GM12878 (cell line): ENCODE measurements around the gene RNF38. TPM values are rescaled to one million over a fixed set of nuclear protein-coding genes. Genes with fewer than 3 reads are reported as not detected.

Source experiments
- ATAC-seq: fragments of 200-7000 bp; cut with Tn5 transposase; 3 replicates; pipeline ENCODE4 v1.9.1; 2020; ENCODE audit warnings: mild to moderate bottlenecking, moderate library complexity
- BruUV-seq: library from RNA; stranded (reverse); fragments of 400-500 nt; replicated peaks from 2 replicates; lab custom pipeline; 2021; lab: Mats Ljungman, UMichigan
- CTCF ChIA-PET: fragments of 300-600 bp; sonication (Branson Sonifier 250); formaldehyde crosslinking; extraction: SDS; loops from one replicate; lab custom pipeline; 2021; ENCODE audit warnings: inconsistent platforms; lab: Yijun Ruan, JAX
- POLR2A ChIA-PET: fragments of 350-600 bp; formaldehyde crosslinking; extraction: SDS; loops from one replicate; lab custom pipeline; 2021; ENCODE audit warnings: inconsistent platforms; lab: Charles Lee
- RAD21 ChIA-PET: fragments of 300-600 bp; sonication (Branson Sonifier 250); formaldehyde crosslinking; loops from one replicate; lab custom pipeline; 2023; ENCODE audit warnings: antibody characterized with exemption; ENCODE audit not compliant: unreplicated experiment; lab: Charles Lee
- SMC1A ChIA-PET: fragments of 300-600 bp; sonication (Branson Sonifier 250); formaldehyde crosslinking; loops from one replicate; lab custom pipeline; 2023; ENCODE audit not compliant: unreplicated experiment, uncharacterized antibody; lab: Charles Lee
- DNase-seq: peaks from one replicate; pipeline ENCODE4 v3.0.0-alpha.2; 2011; ENCODE audit warnings: low read depth, low spot score
- FAIRE-seq: peaks from 3 replicates; lab custom pipeline; 2011; peaks lifted over from hg19 to GRCh38; lab: Jason Lieb, UNC
- H2AFZ ChIP-seq: 2 replicates; pipeline ENCODE4 v1.6.0; 2011; ENCODE audit warnings: low read depth, low read length, control low read depth; ENCODE audit not compliant: control insufficient read depth
- H3K27ac ChIP-seq: 2 replicates; pipeline ENCODE4 v1.5.1; 2011; ENCODE audit warnings: control low read depth; ENCODE audit not compliant: control insufficient read depth, insufficient read depth
- H3K27me3 ChIP-seq, 2 experiments: replicated peaks in 1 of 2; 2 replicates each; pipeline versions ENCODE4 v1.6.0 to v1.6.1; 2011; ENCODE audit warnings: low read length in 1 of 2; ENCODE audit not compliant: control insufficient read depth in 2 of 2, insufficient read depth in 2 of 2
- H3K36me3 ChIP-seq, 2 experiments: 2 replicates each; pipeline ENCODE4 v1.5.1; 2011; ENCODE audit warnings: low read length in 1 of 2; ENCODE audit not compliant: control insufficient read depth in 2 of 2, insufficient read depth in 2 of 2
- H3K4me1 ChIP-seq: 2 replicates; pipeline ENCODE4 v1.6.1; 2011; ENCODE audit warnings: mild to moderate bottlenecking, low read length, moderate library complexity, mixed read lengths; ENCODE audit not compliant: control insufficient read depth, insufficient read depth
- H3K4me2 ChIP-seq: 2 replicates; pipeline ENCODE4 v1.6.0; 2011; ENCODE audit warnings: control low read depth; ENCODE audit not compliant: control insufficient read depth, insufficient read depth
- H3K4me3 ChIP-seq: fragments of 200-600 bp; sonication (generic); 2 replicates; pipeline ENCODE4 v1.5.1; 2016
- H3K79me2 ChIP-seq: 2 replicates; pipeline ENCODE4 v1.6.0; 2011; ENCODE audit warnings: low read length; ENCODE audit not compliant: control insufficient read depth, insufficient read depth
- H3K9ac ChIP-seq: 2 replicates; pipeline ENCODE4 v1.8.0; 2011; ENCODE audit warnings: low read length, control low read depth, mixed read lengths; ENCODE audit not compliant: control insufficient read depth, insufficient read depth
- H3K9me3 ChIP-seq: replicated peaks from 3 replicates; pipeline ENCODE4 v1.5.1; 2011; ENCODE audit warnings: mild to moderate bottlenecking, low read length; ENCODE audit not compliant: control insufficient read depth, insufficient read depth
- H4K20me1 ChIP-seq: 2 replicates; pipeline ENCODE4 v1.6.0; 2011; ENCODE audit not compliant: control insufficient read depth, insufficient read depth
- BACH1 ChIP-seq: fragments of 450-650 bp; IDR thresholded peaks from 2 replicates; pipeline ENCODE4 v1.6.1; 2017; ENCODE audit warnings: mild to moderate bottlenecking, borderline replicate concordance
- BMI1 ChIP-seq: fragments of 450-650 bp; IDR thresholded peaks from 2 replicates; pipeline ENCODE4 v1.6.1; 2016; ENCODE audit warnings: mild to moderate bottlenecking, moderate library complexity, borderline replicate concordance
- CBX5 ChIP-seq: sonication (generic); IDR thresholded peaks from 2 replicates; pipeline ENCODE4 v1.6.1; 2016; ENCODE audit warnings: low read depth, moderate library complexity, mild to moderate bottlenecking, inconsistent platforms
- FOXK2 ChIP-seq: fragments of 450-650 bp; IDR thresholded peaks from 2 replicates; pipeline ENCODE4 v1.6.1; 2017; ENCODE audit warnings: mild to moderate bottlenecking, moderate library complexity
- HDGF ChIP-seq: fragments of 450-650 bp; IDR thresholded peaks from 2 replicates; pipeline ENCODE4 v1.6.1; 2016; ENCODE audit warnings: antibody characterized with exemption
- JUND ChIP-seq: IDR thresholded peaks from 2 replicates; pipeline ENCODE4 v1.6.1; 2012; ENCODE audit warnings: low read depth, mild to moderate bottlenecking, low read length, improper control_type of control experiment, moderate library complexity
- MEF2A ChIP-seq: IDR thresholded peaks from 2 replicates; pipeline ENCODE4 v1.6.1; 2011; ENCODE audit warnings: low read depth, mild to moderate bottlenecking, low read length, moderate library complexity; ENCODE audit not compliant: insufficient read depth
- NFIC ChIP-seq: IDR thresholded peaks from 2 replicates; pipeline ENCODE4 v1.6.1; 2012; ENCODE audit warnings: low read depth, mild to moderate bottlenecking, inconsistent platforms, low read length, moderate library complexity
- NFYB ChIP-seq: IDR thresholded peaks from 2 replicates; pipeline ENCODE4 v1.6.1; 2011; ENCODE audit warnings: low read depth, mild to moderate bottlenecking, low read length, improper control_type of control experiment, moderate library complexity; ENCODE audit not compliant: insufficient read depth
- POLR2A ChIP-seq: IDR thresholded peaks from 2 replicates; pipeline ENCODE4 v1.6.1; 2011; ENCODE audit warnings: low read depth, mild to moderate bottlenecking, low read length
- ZNF24 ChIP-seq: fragments of 450-650 bp; IDR thresholded peaks from 2 replicates; pipeline ENCODE4 v1.6.1; 2017; ENCODE audit warnings: antibody characterized with exemption, mild to moderate bottlenecking
- WGBS: methylation state at CpG from one replicate; pipeline ENCODE4 v1.1.6; 2016; ENCODE audit warnings: low lambda C conversion rate; ENCODE audit not compliant: insufficient replicate concordance, insufficient coverage; ENCODE audit errors: missing lambda C conversion rate; 5-methylcytosine and 5-hydroxymethylcytosine counted together
- in situ Hi-C: fragments of 300-500 bp; cut with MboI; formaldehyde crosslinking; loops from 9 replicates; pipeline ENCODE4 v1.14.3; 2018; ENCODE audit warnings: mixed read lengths
- intact Hi-C: fragments of 100-400 bp; cut with micrococcal nuclease; formaldehyde crosslinking; loops from one replicate; pipeline ENCODE4 v1.14.2; 2022; ENCODE audit not compliant: unreplicated experiment
- polyA plus RNA-seq, 11 experiments: library from polyadenylated mRNA; depleted of rRNA in 4 of 11; unstranded in 6 of 11; stranded (reverse) in 5 of 11; fragments of >200 nt; fragmentation: Nextera tagmentation in 4 of 11; fragmentation: Illumina TruSeq in 1 of 11; extraction: Ambion mirVana in 4 of 11; extraction: Trizol in 1 of 11; gene quantifications; 1 replicate in 1 of 11; 2 replicates in 10 of 11; pipeline versions ENCODE4 v1.2.1 to v1.2.3, GENCODE V29; 2011 to 2016; ENCODE audit warnings: inconsistent platforms in 2 of 11, missing spikeins in 2 of 11, low read depth in 1 of 11
- total RNA-seq, 4 experiments: library from RNA; depleted of rRNA in 3 of 4; stranded (reverse); fragments of >200 nt in 3 of 4; fragmentation: Illumina TruSeq in 1 of 4; extraction: Trizol in 1 of 4; gene quantifications; 2 replicates each; pipeline versions ENCODE4 v1.2.1 to v1.2.3, GENCODE V29; 2013 to 2021
- TF ChIP-seq, protein P1 (sequence below): fragments of 450-650 bp; IDR thresholded peaks from 2 replicates; pipeline ENCODE4 v1.6.1; 2018; ENCODE audit warnings: mild to moderate bottlenecking, low read depth, moderate library complexity; ENCODE audit not compliant: partially characterized antibody
- TF ChIP-seq, protein P2 (sequence below): fragments of 450-650 bp; IDR thresholded peaks from 2 replicates; pipeline ENCODE4 v1.6.1; 2016; ENCODE audit warnings: mild to moderate bottlenecking
- TF ChIP-seq, protein P3 (sequence below): fragments of 450-650 bp; IDR thresholded peaks from 2 replicates; pipeline ENCODE4 v1.6.1; 2017; ENCODE audit warnings: mild to moderate bottlenecking, moderate library complexity

Gene RNF38
- total and polyA plus RNA-seq, 10 of the 15 experiments (the other 5 are each of a cell fraction or from before 2014, with no cell fraction given) = 5.1 to 34.7 (median 12.7) TPM

DNA sequence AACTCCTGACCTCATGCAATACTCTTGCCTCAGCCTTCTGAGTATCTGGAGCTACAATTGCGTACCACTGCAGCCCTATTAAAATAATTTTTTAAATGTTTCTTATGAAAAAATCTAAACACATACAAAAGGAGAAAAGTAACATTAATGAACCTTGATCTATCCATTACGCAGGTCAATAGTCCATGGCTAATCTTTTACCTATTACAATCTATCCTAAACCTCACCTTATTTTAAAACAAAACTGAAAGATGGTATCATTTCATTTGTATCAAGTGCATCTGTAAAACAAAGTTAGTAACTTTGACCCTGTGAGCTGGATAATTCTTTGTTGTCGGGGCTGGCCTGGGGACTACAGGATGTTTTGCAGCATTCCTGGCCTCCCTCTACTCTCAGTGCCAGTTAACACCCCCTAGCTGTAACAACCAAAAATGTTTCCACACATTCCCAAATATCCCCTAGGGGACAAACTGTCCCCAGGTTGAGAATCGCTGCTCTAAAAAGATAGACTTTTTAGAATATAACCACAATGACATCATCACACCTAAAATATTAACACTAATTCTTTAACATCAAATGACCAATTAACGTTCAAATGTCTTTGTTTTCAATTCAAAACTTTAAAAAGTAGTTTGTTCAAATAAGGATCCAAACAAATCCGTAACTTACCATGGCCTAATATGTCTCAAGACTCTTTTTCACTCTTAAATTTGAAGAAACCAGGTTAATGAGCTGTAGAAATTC lies 54.8 kb downstream of the RNF38 start:
- no peak for DNase-seq
- H4K20me1 ChIP-seq = no peaks in the 10 kb centered on the region
- ChIA-PET SMC1A (interaction anchor here (1.4 kb wide), 1 partner anchor 16 kb away, joined by 3 read pairs; no protein-coding TSS in a partner anchor), POLR2A (no interaction called here)
- 79% methylated on average over 6 of the region's 6 CpGs for WGBS
- no peaks in the 10 kb centered on the region for H3K27me3 ChIP-seq
- FAIRE-seq = no peak
- H3K4me2 ChIP-seq = no peak overlapping the region
- H3K27ac ChIP-seq = no peak overlapping the region
- H3K9me3 ChIP-seq = no peaks in the 10 kb centered on the region
- in situ Hi-C loops = no loop called here
- TF ChIP-seq NFYB = no peak
- no peak for TF ChIP-seq FOXK2
- TF ChIP-seq MEF2A = no peak
- TF ChIP-seq, protein P1, sequence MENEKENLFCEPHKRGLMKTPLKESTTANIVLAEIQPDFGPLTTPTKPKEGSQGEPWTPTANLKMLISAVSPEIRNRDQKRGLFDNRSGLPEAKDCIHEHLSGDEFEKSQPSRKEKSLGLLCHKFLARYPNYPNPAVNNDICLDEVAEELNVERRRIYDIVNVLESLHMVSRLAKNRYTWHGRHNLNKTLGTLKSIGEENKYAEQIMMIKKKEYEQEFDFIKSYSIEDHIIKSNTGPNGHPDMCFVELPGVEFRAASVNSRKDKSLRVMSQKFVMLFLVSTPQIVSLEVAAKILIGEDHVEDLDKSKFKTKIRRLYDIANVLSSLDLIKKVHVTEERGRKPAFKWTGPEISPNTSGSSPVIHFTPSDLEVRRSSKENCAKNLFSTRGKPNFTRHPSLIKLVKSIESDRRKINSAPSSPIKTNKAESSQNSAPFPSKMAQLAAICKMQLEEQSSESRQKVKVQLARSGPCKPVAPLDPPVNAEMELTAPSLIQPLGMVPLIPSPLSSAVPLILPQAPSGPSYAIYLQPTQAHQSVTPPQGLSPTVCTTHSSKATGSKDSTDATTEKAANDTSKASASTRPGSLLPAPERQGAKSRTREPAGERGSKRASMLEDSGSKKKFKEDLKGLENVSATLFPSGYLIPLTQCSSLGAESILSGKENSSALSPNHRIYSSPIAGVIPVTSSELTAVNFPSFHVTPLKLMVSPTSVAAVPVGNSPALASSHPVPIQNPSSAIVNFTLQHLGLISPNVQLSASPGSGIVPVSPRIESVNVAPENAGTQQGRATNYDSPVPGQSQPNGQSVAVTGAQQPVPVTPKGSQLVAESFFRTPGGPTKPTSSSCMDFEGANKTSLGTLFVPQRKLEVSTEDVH = no peak
- TF ChIP-seq BMI1 = no peak
- no peak for TF ChIP-seq POLR2A
- TF ChIP-seq ZNF24 = no peak
- TF ChIP-seq NFIC = no peak
- TF ChIP-seq, protein P2, sequence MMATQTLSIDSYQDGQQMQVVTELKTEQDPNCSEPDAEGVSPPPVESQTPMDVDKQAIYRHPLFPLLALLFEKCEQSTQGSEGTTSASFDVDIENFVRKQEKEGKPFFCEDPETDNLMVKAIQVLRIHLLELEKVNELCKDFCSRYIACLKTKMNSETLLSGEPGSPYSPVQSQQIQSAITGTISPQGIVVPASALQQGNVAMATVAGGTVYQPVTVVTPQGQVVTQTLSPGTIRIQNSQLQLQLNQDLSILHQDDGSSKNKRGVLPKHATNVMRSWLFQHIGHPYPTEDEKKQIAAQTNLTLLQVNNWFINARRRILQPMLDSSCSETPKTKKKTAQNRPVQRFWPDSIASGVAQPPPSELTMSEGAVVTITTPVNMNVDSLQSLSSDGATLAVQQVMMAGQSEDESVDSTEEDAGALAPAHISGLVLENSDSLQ = no peak
- TF ChIP-seq, protein P3, sequence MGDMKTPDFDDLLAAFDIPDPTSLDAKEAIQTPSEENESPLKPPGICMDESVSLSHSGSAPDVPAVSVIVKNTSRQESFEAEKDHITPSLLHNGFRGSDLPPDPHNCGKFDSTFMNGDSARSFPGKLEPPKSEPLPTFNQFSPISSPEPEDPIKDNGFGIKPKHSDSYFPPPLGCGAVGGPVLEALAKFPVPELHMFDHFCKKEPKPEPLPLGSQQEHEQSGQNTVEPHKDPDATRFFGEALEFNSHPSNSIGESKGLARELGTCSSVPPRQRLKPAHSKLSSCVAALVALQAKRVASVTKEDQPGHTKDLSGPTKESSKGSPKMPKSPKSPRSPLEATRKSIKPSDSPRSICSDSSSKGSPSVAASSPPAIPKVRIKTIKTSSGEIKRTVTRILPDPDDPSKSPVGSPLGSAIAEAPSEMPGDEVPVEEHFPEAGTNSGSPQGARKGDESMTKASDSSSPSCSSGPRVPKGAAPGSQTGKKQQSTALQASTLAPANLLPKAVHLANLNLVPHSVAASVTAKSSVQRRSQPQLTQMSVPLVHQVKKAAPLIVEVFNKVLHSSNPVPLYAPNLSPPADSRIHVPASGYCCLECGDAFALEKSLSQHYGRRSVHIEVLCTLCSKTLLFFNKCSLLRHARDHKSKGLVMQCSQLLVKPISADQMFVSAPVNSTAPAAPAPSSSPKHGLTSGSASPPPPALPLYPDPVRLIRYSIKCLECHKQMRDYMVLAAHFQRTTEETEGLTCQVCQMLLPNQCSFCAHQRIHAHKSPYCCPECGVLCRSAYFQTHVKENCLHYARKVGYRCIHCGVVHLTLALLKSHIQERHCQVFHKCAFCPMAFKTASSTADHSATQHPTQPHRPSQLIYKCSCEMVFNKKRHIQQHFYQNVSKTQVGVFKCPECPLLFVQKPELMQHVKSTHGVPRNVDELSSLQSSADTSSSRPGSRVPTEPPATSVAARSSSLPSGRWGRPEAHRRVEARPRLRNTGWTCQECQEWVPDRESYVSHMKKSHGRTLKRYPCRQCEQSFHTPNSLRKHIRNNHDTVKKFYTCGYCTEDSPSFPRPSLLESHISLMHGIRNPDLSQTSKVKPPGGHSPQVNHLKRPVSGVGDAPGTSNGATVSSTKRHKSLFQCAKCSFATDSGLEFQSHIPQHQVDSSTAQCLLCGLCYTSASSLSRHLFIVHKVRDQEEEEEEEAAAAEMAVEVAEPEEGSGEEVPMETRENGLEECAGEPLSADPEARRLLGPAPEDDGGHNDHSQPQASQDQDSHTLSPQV = no peak
- no peak for TF ChIP-seq CBX5
- no peak for TF ChIP-seq JUND
- no peak for TF ChIP-seq HDGF
- no peak for TF ChIP-seq BACH1
- TF ChIP-seq, all 136 proteins: peak for 0
- no TSS peak for BruUV-seq
- H3K79me2 ChIP-seq = no peaks in the 10 kb centered on the region
- no peak overlapping the region for H3K4me3 ChIP-seq
- H3K36me3 ChIP-seq = peaks cover 7 to 19% of the 10 kb centered on the region in 2 experiments
- no peak overlapping the region for H2AFZ ChIP-seq
- no peak for ATAC-seq
- H3K4me1 ChIP-seq = peaks cover 4% of the 10 kb centered on the region; the same call in 1 of the 2 replicates
- ChIA-PET RAD21 (no interaction called here), CTCF (interaction anchor here (1.4 to 1.8 kb wide), 3 partner anchors 10 to 16 kb away, joined by 5 to 9 read pairs (median 7); no protein-coding TSS in a partner anchor)
- intact Hi-C loops = no loop called here
- no peak overlapping the region for H3K9ac ChIP-seq
